HepG2 (cell line): Measurements from ENCODE around the gene BRAF. TPM values are rescaled to one million over a fixed set of nuclear protein-coding genes. Genes with fewer than 3 reads are reported as not detected.

Experiments
- ATAC-seq: fragments of 200-7000 bp; cut with Tn5 transposase; 3 replicates; pipeline ENCODE4 v1.9.1; 2020; ENCODE audit warnings: mild to moderate bottlenecking, moderate library complexity
- BruUV-seq: library from RNA; stranded (reverse); fragments of 400-500 nt; replicated peaks from 2 replicates; lab custom pipeline; 2021; lab: Mats Ljungman, UMichigan
- CTCF ChIA-PET: fragments of 300-600 bp; formaldehyde crosslinking; extraction: SDS; loops from one replicate; lab custom pipeline; 2021; ENCODE audit warnings: low total read pairs, inconsistent platforms, low intra/inter-chr PET ratio; lab: Yijun Ruan, JAX
- POLR2A ChIA-PET: fragments of 350-600 bp; sonication (Branson Sonifier 250); formaldehyde crosslinking; loops from one replicate; lab custom pipeline; 2020; ENCODE audit warnings: antibody characterized with exemption, inconsistent platforms; lab: Yijun Ruan, JAX
- DNase-seq: peaks from one replicate; pipeline ENCODE4 v3.0.0-alpha.2; 2015; ENCODE audit warnings: low spot score
- FAIRE-seq: peaks from 3 replicates; lab custom pipeline; 2011; peaks lifted over from hg19 to GRCh38; lab: Jason Lieb, UNC
- H2AFZ ChIP-seq: one replicate; pipeline ENCODE4 v1.6.1; 2011; ENCODE audit warnings: low read length, inconsistent platforms
- H3K27ac ChIP-seq: fragments of 300-600 bp; 3 replicates; pipeline ENCODE4 v1.8.0; 2011; ENCODE audit warnings: mixed run types, mild to moderate bottlenecking, mixed read lengths, low read length, inconsistent platforms; ENCODE audit not compliant: insufficient read depth; ENCODE audit errors: extremely low read length
- H3K27me3 ChIP-seq, 2 experiments: fragments of 200-600 bp in 1 of 2; 2 replicates in 1 of 2; 3 replicates in 1 of 2; pipeline versions ENCODE4 v1.6.0 to v1.8.0; 2011; ENCODE audit warnings: low read length in 2 of 2, mild to moderate bottlenecking in 2 of 2, moderate library complexity in 2 of 2, inconsistent platforms in 1 of 2; ENCODE audit not compliant: insufficient read depth in 2 of 2, control insufficient read depth in 1 of 2
- H3K36me3 ChIP-seq, 2 experiments: fragments of 200-600 bp in 1 of 2; replicated peaks in 1 of 2; 2 replicates in 1 of 2; 3 replicates in 1 of 2; pipeline versions ENCODE4 v1.5.1 to v1.8.0; 2011; ENCODE audit warnings: low read length in 2 of 2, inconsistent platforms in 1 of 2; ENCODE audit not compliant: insufficient read depth in 2 of 2, control insufficient read depth in 1 of 2
- H3K4me1 ChIP-seq: 2 replicates; pipeline ENCODE4 v1.5.1; 2012; ENCODE audit warnings: low read length, inconsistent platforms; ENCODE audit not compliant: insufficient read depth
- H3K4me2 ChIP-seq: 2 replicates; pipeline ENCODE4 v1.6.0; 2011; ENCODE audit warnings: low read depth, low read length, inconsistent platforms
- H3K4me3 ChIP-seq, 3 experiments: fragments of 200-600 bp in 1 of 3; sonication (generic), shearing (Covaris generic) in 1 of 3; replicated peaks in 1 of 3; 2 replicates each; pipeline ENCODE4 v1.5.1; 2011 to 2016; ENCODE audit warnings: low read length in 3 of 3, inconsistent platforms in 2 of 3, low read depth in 2 of 3, mild to moderate bottlenecking in 2 of 3, control low read depth in 1 of 3, mixed read lengths in 1 of 3; ENCODE audit not compliant: insufficient read depth in 1 of 3
- H3K79me2 ChIP-seq: one replicate; pipeline ENCODE4 v1.6.1; 2011; ENCODE audit warnings: low read length, inconsistent platforms; ENCODE audit not compliant: insufficient read depth
- H3K9ac ChIP-seq: 2 replicates; pipeline ENCODE4 v1.6.0; 2011; ENCODE audit warnings: mild to moderate bottlenecking, low read depth, low read length, inconsistent platforms; ENCODE audit not compliant: insufficient read depth
- H3K9me3 ChIP-seq: 2 replicates; pipeline ENCODE4 v1.5.1; 2012; ENCODE audit warnings: mild to moderate bottlenecking, low read length
- H4K20me1 ChIP-seq: 2 replicates; pipeline ENCODE4 v1.6.0; 2011; ENCODE audit warnings: inconsistent platforms, mild to moderate bottlenecking, low read length, moderate library complexity; ENCODE audit not compliant: insufficient read depth
- CEBPB ChIP-seq: IDR thresholded peaks from 2 replicates; pipeline ENCODE4 v1.6.1; 2011; ENCODE audit warnings: low read depth, low read length, improper control_type of control experiment, borderline replicate concordance
- CEBPG ChIP-seq: IDR thresholded peaks from 2 replicates; pipeline ENCODE4 v1.6.1; 2016
- NKX3-1 ChIP-seq: sonication (generic); formaldehyde crosslinking; IDR thresholded peaks from 2 replicates; pipeline ENCODE4 v1.5.0; 2020; ENCODE audit warnings: missing genetic modification reagents
- NR1H2 ChIP-seq: sonication (generic); formaldehyde crosslinking; IDR thresholded peaks from 2 replicates; pipeline ENCODE4 v1.8.1; 2022; ENCODE audit warnings: low read depth, missing genetic modification reagents, borderline replicate concordance
- SIN3B ChIP-seq: fragments of 150-350 bp; IDR thresholded peaks from 2 replicates; pipeline ENCODE4 v1.6.1; 2014; ENCODE audit warnings: low read length
- ZNF12 ChIP-seq: sonication (generic); formaldehyde crosslinking; IDR thresholded peaks from 2 replicates; pipeline ENCODE4 v1.5.0; 2020; ENCODE audit warnings: missing genetic modification reagents
- WGBS: methylation state at CpG from one replicate; pipeline ENCODE4 v1.1.6; 2017; ENCODE audit warnings: low lambda C conversion rate; 5-methylcytosine and 5-hydroxymethylcytosine counted together
- in situ Hi-C: cut with HindIII; loops from 2 replicates; pipeline ENCODE4 v1.10.0; 2017; ENCODE audit warnings: low pct_unique_long_range_greater_than_20kb; ENCODE audit not compliant: extremely low pct_ligation_motif_present
- intact Hi-C: fragments of 100-400 bp; cut with micrococcal nuclease; formaldehyde crosslinking; loops from one replicate; pipeline ENCODE4 v1.10.0; 2022; ENCODE audit not compliant: unreplicated experiment
- polyA plus RNA-seq, 8 experiments: library from polyadenylated mRNA; depleted of rRNA in 3 of 8; stranded (reverse) in 7 of 8; unstranded in 1 of 8; fragments of >200 nt; fragmentation: Illumina TruSeq in 4 of 8; extraction: Trizol in 4 of 8; gene quantifications; 2 replicates each; pipeline versions ENCODE4 v1.2.1 to v1.2.3, GENCODE V29; 2011 to 2016; ENCODE audit warnings: low read depth in 4 of 8, missing spikeins in 1 of 8, mixed read lengths in 1 of 8; ENCODE audit not compliant: insufficient read depth in 1 of 8
- total RNA-seq, 5 experiments: library from RNA; depleted of rRNA; stranded (reverse); fragments of >200 nt; fragmentation: Illumina TruSeq; extraction: Trizol; gene quantifications; 2 replicates each; pipeline ENCODE4 v1.2.3, GENCODE V29; 2016; ENCODE audit warnings: low read depth in 1 of 5
- TF ChIP-seq, protein P1 (sequence below): fragments of 450-650 bp; IDR thresholded peaks from 2 replicates; pipeline ENCODE4 v1.6.1; 2016
- TF ChIP-seq, protein P2 (sequence below), 2 experiments: fragments of 450-650 bp in 1 of 2; sonication (generic) in 1 of 2; formaldehyde crosslinking; IDR thresholded peaks; 2 replicates each; pipeline versions ENCODE4 v1.5.0 to v1.8.0; 2020 to 2022; ENCODE audit warnings: mild to moderate bottlenecking in 1 of 2, missing genetic modification reagents in 1 of 2
- TF ChIP-seq, protein P3 (sequence below): sonication (generic); formaldehyde crosslinking; IDR thresholded peaks from 2 replicates; pipeline ENCODE4 v1.8.1; 2022; ENCODE audit warnings: low read depth, mild to moderate bottlenecking, missing genetic modification reagents

BRAF gene
- total and polyA plus RNA-seq, 2 of the 13 experiments (the other 11 are each of a cell fraction or from before 2014, with no cell fraction given): 12.5 to 13.4 TPM

DNA sequence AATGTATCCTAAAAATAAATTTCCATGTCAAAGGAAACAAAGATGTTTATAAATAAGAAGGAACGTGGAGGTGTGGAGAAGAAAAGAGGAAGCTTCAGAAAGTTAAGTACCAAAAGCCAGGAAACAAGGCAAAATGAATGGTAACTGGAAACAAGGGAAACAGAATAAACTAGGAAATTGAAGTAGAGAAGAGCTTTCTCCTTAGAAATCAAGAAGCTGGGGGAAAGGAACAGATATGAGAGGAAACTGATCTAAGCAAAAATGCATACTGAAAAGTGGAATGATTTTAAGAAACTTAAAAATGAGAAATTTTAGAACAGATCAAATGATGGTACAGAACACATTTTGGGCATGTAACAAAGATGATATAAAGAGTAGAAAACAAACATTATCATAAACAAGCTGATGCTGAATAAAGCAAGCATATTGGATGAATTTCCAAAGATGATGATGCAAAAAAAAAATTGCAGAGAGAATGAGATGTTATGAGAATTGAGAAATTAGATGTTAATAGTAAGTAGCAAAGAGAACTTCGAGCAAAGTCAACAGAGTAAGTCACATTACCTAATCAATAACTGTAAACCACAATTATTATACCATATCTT, 1.9 kb downstream of the BRAF start:
- POLR2A ChIA-PET: interaction anchor here (1.4 to 2.4 kb wide), 5 partner anchors 10 to 112 kb away, joined by 4 to 22 read pairs (median 8); partner anchors contain the start of gene MRPS33
- Histone ChIP-seq H3K4me2 (peak overlapping the region; percentile 97), H3K9me3 (no peaks in the 10 kb centered on the region), H3K79me2 (peaks cover 60% of the 10 kb centered on the region)
- CTCF ChIA-PET: no interaction called here
- TF ChIP-seq NKX3-1 (CRISPR knock-in tag) (no peak), SIN3B (no peak), ZNF12 (no peak)
- TF ChIP-seq, all 625 proteins: peak for 0
- intact Hi-C loops (loop anchor here (5.0 kb wide), 2 partner anchors 41 to 89 kb away; partner anchors contain the start of gene MRPS33), in situ Hi-C loops (no loop called here)
- H4K20me1 ChIP-seq: 0 out of 2 replicates have a peak, but pooled peaks cover 7% of the 10 kb centered on the region
- 32% methylated on average over 2 of the region's 2 CpGs for WGBS
- ATAC-seq (no peak), DNase-seq (no peak), FAIRE-seq (no peak)
- H3K4me3 ChIP-seq: peak overlapping the region; percentile 84 to 92 (median 90); a peak in 5 of 6 replicates
- H3K9ac ChIP-seq: peak overlapping the region; percentile 12; the same call in 1 of the 2 replicates
- H3K36me3 ChIP-seq: no peaks in the 10 kb centered on the region
- H3K4me1 ChIP-seq: peaks cover 45% of the 10 kb centered on the region
- H3K27ac ChIP-seq: no peak overlapping the region
- BruUV-seq: TSS peak; percentile 47
- H3K27me3 ChIP-seq: no peaks in the 10 kb centered on the region; a peak in 1 of 5 replicates
- H2AFZ ChIP-seq: no peak overlapping the region

DNA sequence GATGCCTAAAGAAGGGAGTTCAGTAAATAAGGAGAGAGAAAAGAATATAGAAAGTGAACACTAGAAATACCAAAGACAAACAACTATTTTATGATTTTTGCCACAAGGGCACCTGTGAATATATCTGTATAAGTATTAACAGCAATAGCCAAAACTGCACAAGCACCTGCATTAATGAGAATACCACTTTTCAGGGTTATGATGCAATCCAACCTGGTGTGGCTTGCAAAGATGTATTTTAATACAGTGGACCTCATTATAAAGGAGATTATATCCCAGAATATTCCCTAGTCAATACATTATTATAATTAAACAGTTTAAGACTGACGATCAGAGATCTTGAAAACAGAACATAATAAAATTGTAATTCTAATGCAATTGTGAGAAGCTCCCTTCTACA, 4.0 kb downstream of the BRAF start:
- Histone ChIP-seq H4K20me1 (0 out of 2 replicates have a peak, but pooled peaks cover 7% of the 10 kb centered on the region), H3K79me2 (peaks cover 80% of the 10 kb centered on the region), H2AFZ (no peak overlapping the region), H3K4me3 (no peak overlapping the region), H3K9ac (no peak overlapping the region), H3K4me1 (peaks cover 38% of the 10 kb centered on the region), H3K27ac (no peak overlapping the region), H3K9me3 (no peaks in the 10 kb centered on the region), H3K4me2 (no peak overlapping the region), H3K36me3 (no peaks in the 10 kb centered on the region), H3K27me3 (no peaks in the 10 kb centered on the region; a peak in 1 of 5 replicates)
- intact Hi-C loops: loop anchor here (5.0 kb wide), 2 partner anchors 38 to 92 kb away; partner anchors contain the start of gene MRPS33
- POLR2A ChIA-PET: no interaction called here
- in situ Hi-C loops: no loop called here
- BruUV-seq: no TSS peak
- 98% methylated on average over 1 of the region's 1 CpG for WGBS
- no peak for ATAC-seq
- FAIRE-seq: no peak
- CTCF ChIA-PET: no interaction called here
- DNase-seq: no peak
- peak; percentile 67 for TF ChIP-seq CEBPB
- peak; percentile 57 for TF ChIP-seq CEBPG (CRISPR knock-in tag)
- TF ChIP-seq, protein P1, sequence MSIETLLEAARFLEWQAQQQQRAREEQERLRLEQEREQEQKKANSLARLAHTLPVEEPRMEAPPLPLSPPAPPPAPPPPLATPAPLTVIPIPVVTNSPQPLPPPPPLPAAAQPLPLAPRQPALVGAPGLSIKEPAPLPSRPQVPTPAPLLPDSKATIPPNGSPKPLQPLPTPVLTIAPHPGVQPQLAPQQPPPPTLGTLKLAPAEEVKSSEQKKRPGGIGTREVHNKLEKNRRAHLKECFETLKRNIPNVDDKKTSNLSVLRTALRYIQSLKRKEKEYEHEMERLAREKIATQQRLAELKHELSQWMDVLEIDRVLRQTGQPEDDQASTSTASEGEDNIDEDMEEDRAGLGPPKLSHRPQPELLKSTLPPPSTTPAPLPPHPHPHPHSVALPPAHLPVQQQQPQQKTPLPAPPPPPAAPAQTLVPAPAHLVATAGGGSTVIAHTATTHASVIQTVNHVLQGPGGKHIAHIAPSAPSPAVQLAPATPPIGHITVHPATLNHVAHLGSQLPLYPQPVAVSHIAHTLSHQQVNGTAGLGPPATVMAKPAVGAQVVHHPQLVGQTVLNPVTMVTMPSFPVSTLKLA: no peak
- no peak for TF ChIP-seq NR1H2
- TF ChIP-seq, protein P2, sequence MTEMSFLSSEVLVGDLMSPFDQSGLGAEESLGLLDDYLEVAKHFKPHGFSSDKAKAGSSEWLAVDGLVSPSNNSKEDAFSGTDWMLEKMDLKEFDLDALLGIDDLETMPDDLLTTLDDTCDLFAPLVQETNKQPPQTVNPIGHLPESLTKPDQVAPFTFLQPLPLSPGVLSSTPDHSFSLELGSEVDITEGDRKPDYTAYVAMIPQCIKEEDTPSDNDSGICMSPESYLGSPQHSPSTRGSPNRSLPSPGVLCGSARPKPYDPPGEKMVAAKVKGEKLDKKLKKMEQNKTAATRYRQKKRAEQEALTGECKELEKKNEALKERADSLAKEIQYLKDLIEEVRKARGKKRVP (CRISPR knock-in tag; IDR thresholded peaks at IDR 0.05): 0 out of 4 replicates have a peak, but pooled peaks of 1 of the 2 experiments have one; percentile 25
- TF ChIP-seq, protein P3, sequence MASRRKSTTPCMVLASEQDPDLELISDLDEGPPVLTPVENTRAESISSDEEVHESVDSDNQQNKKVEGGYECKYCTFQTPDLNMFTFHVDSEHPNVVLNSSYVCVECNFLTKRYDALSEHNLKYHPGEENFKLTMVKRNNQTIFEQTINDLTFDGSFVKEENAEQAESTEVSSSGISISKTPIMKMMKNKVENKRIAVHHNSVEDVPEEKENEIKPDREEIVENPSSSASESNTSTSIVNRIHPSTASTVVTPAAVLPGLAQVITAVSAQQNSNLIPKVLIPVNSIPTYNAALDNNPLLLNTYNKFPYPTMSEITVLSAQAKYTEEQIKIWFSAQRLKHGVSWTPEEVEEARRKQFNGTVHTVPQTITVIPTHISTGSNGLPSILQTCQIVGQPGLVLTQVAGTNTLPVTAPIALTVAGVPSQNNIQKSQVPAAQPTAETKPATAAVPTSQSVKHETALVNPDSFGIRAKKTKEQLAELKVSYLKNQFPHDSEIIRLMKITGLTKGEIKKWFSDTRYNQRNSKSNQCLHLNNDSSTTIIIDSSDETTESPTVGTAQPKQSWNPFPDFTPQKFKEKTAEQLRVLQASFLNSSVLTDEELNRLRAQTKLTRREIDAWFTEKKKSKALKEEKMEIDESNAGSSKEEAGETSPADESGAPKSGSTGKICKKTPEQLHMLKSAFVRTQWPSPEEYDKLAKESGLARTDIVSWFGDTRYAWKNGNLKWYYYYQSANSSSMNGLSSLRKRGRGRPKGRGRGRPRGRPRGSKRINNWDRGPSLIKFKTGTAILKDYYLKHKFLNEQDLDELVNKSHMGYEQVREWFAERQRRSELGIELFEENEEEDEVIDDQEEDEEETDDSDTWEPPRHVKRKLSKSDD: no peak
